DOHH2 (cell line): Measurements from ENCODE around the gene CTAG1B.
"Not testable (repeated sequence)": the region's sequence is repeated elsewhere in the genome, so short reads cannot be mapped to it uniquely, and the experiment has no call there.

Source experiments
- CTCF ChIP-seq: fragments of 200-600 bp; sonication (generic); IDR thresholded peaks from one replicate; pipeline ENCODE4 v1.5.1; 2014; ENCODE audit warnings: antibody characterized with exemption, mild to moderate bottlenecking, low read depth, low read length; ENCODE audit not compliant: poor library complexity, severe bottlenecking
- EZH2phosphoT487 ChIP-seq: fragments of 200-600 bp; sonication (generic); IDR thresholded peaks from 2 replicates; pipeline ENCODE4 v1.6.1; 2017; ENCODE audit warnings: borderline replicate concordance, mild to moderate bottlenecking, antibody characterized with exemption, low read length, moderate library complexity, mixed read lengths

DNA sequence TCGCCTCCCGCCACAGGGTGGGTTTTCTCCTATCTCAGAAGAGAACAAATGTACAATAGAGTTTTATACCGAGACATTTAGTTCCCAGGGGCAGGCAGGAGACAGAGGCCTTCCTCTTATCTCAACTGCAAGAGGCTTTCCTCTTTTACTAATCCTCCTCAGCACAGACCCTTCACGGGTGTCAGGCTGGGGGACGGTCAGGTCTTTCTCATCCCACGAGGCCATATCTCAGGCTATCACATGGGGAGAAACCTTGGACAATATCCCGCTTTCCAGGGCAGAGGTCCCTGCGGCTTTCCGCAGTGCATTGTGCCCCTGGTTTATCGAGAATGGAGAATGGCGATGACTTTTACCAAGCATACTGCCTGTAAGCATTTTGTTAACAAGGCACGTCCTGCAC is 10.3 kb downstream of the CTAG1B start:
- TF ChIP-seq CTCF, EZH2phosphoT487: not testable (repeated sequence)
